AG04450 (cell line): ENCODE data around the gene PLCD1. TPM values are rescaled to one million over a fixed set of nuclear protein-coding genes. Genes with fewer than 3 reads are reported as not detected.

Source experiments
- CTCF ChIA-PET: fragments of 300-600, 350-600 bp; formaldehyde crosslinking; extraction: SDS; loops from one replicate; lab custom pipeline; 2022; ENCODE audit warnings: antibody characterized with exemption, inconsistent platforms; lab: Charles Lee
- POLR2A ChIA-PET: fragments of 350-600 bp; formaldehyde crosslinking; extraction: SDS; loops from one replicate; lab custom pipeline; 2021; ENCODE audit warnings: antibody characterized with exemption, inconsistent platforms; lab: Yijun Ruan, JAX
- DNase-seq: peaks from one replicate; pipeline ENCODE4 v3.0.0-alpha.2; 2011; ENCODE audit warnings: low read depth, low spot score
- H3K27ac ChIP-seq: one replicate; pipeline ENCODE4 v1.5.1; 2012; ENCODE audit warnings: low read depth, low read length, control low read depth
- H3K27me3 ChIP-seq: one replicate; pipeline ENCODE4 v1.6.0; 2012; ENCODE audit warnings: low read length; ENCODE audit not compliant: control insufficient read depth, insufficient read depth
- H3K4me3 ChIP-seq: 2 replicates; pipeline ENCODE4 v1.5.1; 2011; ENCODE audit warnings: mild to moderate bottlenecking, low read depth, low read length, control low read depth
- H3K9me3 ChIP-seq: 2 replicates; pipeline ENCODE4 v1.5.1; 2012; ENCODE audit warnings: low read length; ENCODE audit not compliant: control insufficient read depth, insufficient read depth
- CTCF ChIP-seq: IDR thresholded peaks from 2 replicates; pipeline ENCODE4 v1.5.1; 2011; ENCODE audit warnings: low read depth, low read length, control low read depth, inconsistent platforms
- polyA plus RNA-seq: library from polyadenylated mRNA; depleted of rRNA; stranded (reverse); fragments of >200 nt; gene quantifications from 2 replicates; pipeline ENCODE4 v1.2.3, GENCODE V29; 2011

Gene PLCD1
- polyA plus RNA-seq, 1 experiment, result 14.4 TPM

- H3K27me3 ChIP-seq, result no peaks in the 10 kb centered on the region
- no peaks in the 10 kb centered on the region; the same call in 1 of the 2 replicates for H3K9me3 ChIP-seq
- no peak for DNase-seq
- H3K27ac ChIP-seq, result no peak overlapping the region
- no peak overlapping the region for H3K4me3 ChIP-seq
- no peak for TF ChIP-seq CTCF
- CTCF ChIA-PET, result interaction anchor here (0.6 to 1.0 kb wide), 2 partner anchors 28 to 173 kb away, joined by 3 to 4 read pairs; no protein-coding TSS in a partner anchor
- POLR2A ChIA-PET, result no interaction called here
Observed at GRCh38 chr3:38031022-38031994, 1.9 kb upstream of the PLCD1 start.

DNA sequence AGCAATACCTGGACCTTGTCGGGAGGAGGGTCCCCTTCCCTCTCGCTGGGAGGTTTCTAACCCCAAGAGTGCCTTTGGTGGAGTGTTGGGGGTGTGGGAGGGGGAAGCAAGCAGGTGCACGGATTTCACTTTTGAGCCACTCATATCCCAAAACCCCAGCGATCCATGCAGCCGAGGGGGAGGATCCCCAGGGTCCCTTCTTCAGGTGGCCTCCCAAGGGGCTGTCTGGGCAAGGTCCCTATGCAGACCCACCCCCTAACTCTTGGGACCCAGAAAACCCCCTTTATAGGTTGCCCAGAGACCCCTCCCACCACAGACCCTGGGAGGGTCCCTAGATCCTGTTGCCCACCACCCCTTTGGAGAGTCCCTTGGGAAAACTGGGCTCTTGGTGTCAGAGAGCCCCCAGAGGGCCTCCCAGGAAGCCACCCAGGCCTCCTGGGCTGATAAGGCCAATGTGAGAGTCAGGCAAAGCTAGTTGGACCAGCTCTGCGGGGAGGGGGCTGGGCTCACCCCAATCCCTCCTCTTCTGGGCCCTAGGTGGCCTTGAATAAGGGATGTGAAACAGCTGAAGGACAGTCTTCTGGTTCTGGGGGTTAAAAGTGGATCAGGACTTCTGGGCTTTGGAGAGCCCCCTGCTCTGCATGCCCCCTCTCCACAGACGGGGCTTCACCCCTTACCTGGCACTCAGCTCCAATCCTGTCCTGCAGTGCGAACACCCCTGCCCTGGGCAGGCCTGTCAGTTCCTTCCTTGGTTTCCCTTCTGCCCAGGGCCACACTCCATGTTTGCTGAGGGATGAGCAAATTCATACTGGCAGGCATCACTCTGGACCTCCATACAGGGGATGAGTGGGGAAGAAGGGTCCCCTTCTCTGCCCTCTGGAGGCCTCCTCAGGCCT is 932 bp upstream of the PLCD1 start:
- no peak for DNase-seq
- peak overlapping the region; percentile 64 for H3K4me3 ChIP-seq
- POLR2A ChIA-PET, result no interaction called here
- no peaks in the 10 kb centered on the region for H3K27me3 ChIP-seq
- no peak for TF ChIP-seq CTCF
- H3K9me3 ChIP-seq, result no peaks in the 10 kb centered on the region; the same call in 1 of the 2 replicates
- H3K27ac ChIP-seq, result no peak overlapping the region
- CTCF ChIA-PET, result interaction anchor here (0.6 to 1.4 kb wide), 2 partner anchors 22 to 27 kb away, joined by 4 to 6 read pairs; no protein-coding TSS in a partner anchor

- ChIA-PET POLR2A (interaction anchor here (1.0 kb wide), 1 partner anchor 136 kb away, joined by 3 read pairs; no protein-coding TSS in a partner anchor), CTCF (interaction anchor here (1.4 kb wide), 1 partner anchor 25 kb away, joined by 4 read pairs; no protein-coding TSS in a partner anchor)
- no peak for TF ChIP-seq CTCF
- Histone ChIP-seq H3K9me3 (no peaks in the 10 kb centered on the region; the same call in 1 of the 2 replicates), H3K4me3 (peak overlapping the region; percentile 64), H3K27ac (no peak overlapping the region), H3K27me3 (no peaks in the 10 kb centered on the region)
- no peak for DNase-seq
Observed at GRCh38 chr3:38028621-38029361, 651 bp downstream of the PLCD1 start.

DNA sequence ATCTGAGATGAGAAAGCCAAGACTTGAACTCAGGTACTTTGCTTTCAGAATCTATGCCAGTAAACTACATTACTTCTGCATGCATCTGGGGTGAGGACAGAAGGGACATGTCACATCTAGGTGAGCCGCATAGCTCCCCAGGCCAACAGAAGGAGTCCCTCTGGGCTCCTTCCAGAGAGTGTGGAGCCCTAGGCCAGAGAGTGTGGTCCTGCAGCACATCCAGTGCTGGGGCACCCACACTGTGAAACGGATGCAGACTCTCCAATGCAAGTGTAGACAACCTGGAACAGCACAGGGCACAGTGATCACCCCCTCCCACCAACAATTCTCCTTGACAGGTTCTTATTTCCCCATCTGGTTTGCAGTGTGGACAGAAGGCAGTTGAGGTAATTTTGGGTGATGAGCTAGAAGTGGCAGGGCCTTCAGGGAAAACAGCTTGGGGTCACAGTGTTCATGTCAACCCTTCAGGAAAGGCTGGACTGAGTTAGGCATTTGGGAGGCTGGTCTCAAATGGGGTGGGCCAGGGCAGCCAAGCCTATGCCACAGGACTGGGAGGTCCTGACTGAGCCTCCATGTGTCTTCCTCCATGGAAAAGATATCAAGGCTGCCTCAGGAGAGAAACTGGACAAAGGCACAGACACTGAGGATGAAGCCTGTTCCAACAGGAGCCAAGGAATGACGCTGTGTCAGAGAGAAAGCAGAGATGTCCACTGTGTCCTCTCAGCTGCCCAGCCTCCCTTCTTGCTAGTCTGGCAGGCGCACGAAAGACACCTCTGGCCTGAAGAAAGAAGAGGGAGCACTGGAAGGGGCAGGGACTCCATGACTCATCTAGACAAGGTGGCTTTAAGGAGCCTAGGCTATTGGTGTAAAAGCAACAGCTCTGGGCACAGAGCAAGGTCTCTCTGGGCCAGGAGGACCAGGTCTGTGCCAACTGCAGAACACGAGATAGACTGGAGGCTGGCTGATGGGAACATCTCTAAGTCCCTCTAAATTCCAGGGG is 1.7 kb downstream of the PLCD1 start:
- CTCF ChIA-PET, result no interaction called here
- no peak for DNase-seq
- TF ChIP-seq CTCF, result no peak
- Histone ChIP-seq H3K9me3 (no peaks in the 10 kb centered on the region; the same call in 1 of the 2 replicates), H3K27me3 (no peaks in the 10 kb centered on the region), H3K27ac (no peak overlapping the region), H3K4me3 (no peak overlapping the region)
- POLR2A ChIA-PET, result no interaction called here
